Adrenal gland (tissue), 12 donors: ENCODE data around the gene DNAL1. TPM values are rescaled to one million over a fixed set of nuclear protein-coding genes. Genes with fewer than 3 reads are reported as not detected.
A peak's percentile ranks its signal among the peaks of the same experiment; 100 is the strongest.
"Not testable (repeated sequence)": the region's sequence is repeated elsewhere in the genome, so short reads cannot be mapped to it uniquely, and the experiment has no call there.

ENCODE experiments used
- DNase-seq, 7 donors: peaks; one replicate each; pipeline ENCODE4 v3.0.0-alpha.2; 2019 to 2020
- H3K27ac ChIP-seq, 5 donors: fragments of 200-600 bp; sonication (generic) in 4 of 5; 1 replicate in 3 of 5; 2 replicates in 2 of 5; pipeline versions ENCODE4 v1.5.1 to v1.8.0; 2016 to 2020; ENCODE audit warnings: mild to moderate bottlenecking in 1 of 5
- H3K27me3 ChIP-seq: fragments of 200-600 bp; 2 replicates; pipeline ENCODE4 v1.8.0; 2021
- H3K36me3 ChIP-seq, 2 donors: fragments of 200-600 bp; replicated peaks in 1 of 2; 1 replicate in 1 of 2; 2 replicates in 1 of 2; pipeline versions ENCODE4 v1.5.1 to v1.8.0; 2018 to 2022
- H3K4me1 ChIP-seq, 2 donors: fragments of 200-600 bp; replicated peaks in 1 of 2; 1 replicate in 1 of 2; 2 replicates in 1 of 2; pipeline versions ENCODE4 v1.5.1 to v1.8.0; 2018 to 2021
- H3K4me3 ChIP-seq, 4 donors: fragments of 200-600 bp; sonication (generic) in 3 of 4; one replicate each; pipeline ENCODE4 v1.5.1; 2016 to 2018
- H3K9me3 ChIP-seq, 3 donors: fragments of 200-600 bp; sonication (generic) in 1 of 3; replicated peaks in 1 of 3; 1 replicate in 2 of 3; 2 replicates in 1 of 3; pipeline versions ENCODE4 v1.5.1 to v1.8.0; 2016 to 2021
- POLR2A ChIP-seq, 2 donors: fragments of 450-650 bp; IDR thresholded peaks; one replicate each; pipeline ENCODE4 v1.6.1; 2017; ENCODE audit warnings: antibody characterized with exemption in 2 of 2, mild to moderate bottlenecking in 2 of 2, moderate library complexity in 1 of 2
- WGBS, 4 donors: extraction: QIAGEN DNeasy Blood & Tissue Kit in 2 of 4; methylation state at CpG; one replicate each; pipeline versions ENCODE4 v1.1.5 to v1.1.7; 2013 to 2017; 5-methylcytosine and 5-hydroxymethylcytosine counted together
- intact Hi-C, 2 donors: fragments of 100-400 bp; cut with DNase I; formaldehyde crosslinking; loops; one replicate each; pipeline versions ENCODE4 v1.14.1 to v1.15.0; 2022 to 2023
- polyA plus RNA-seq, 3 donors: library from polyadenylated mRNA; stranded (reverse); fragments of 200-250 nt in 2 of 3; fragments of 350-450 nt in 1 of 3; fragmentation: Illumina TruSeq in 1 of 3; extraction: RNeasy Lipid Tissue Mini Kit (QIAGEN cat#74804) in 1 of 3; gene quantifications; one replicate each; pipeline ENCODE4 v1.2.3, GENCODE V29; 2013 to 2014
- total RNA-seq, 9 donors: library from RNA; depleted of rRNA in 4 of 9; stranded (reverse); fragments of >200 nt in 4 of 9; fragments of 120-200 nt in 1 of 9; fragmentation: NEBNext Ultra II Directional in 1 of 9; extraction: Animal tissue kit (Norgen Biotek cat#: 25700) in 1 of 9; gene quantifications; one replicate each; pipeline versions ENCODE4 v1.1.0 to v1.2.4, GENCODE V29; 2013 to 2023
- TF ChIP-seq, protein P1 (sequence below), 6 experiments: fragments of 450-650 bp in 4 of 6; fragments of 200-600 bp in 2 of 6; sonication (generic) in 1 of 6; IDR thresholded peaks; 1 replicate in 5 of 6; 2 replicates in 1 of 6; pipeline versions ENCODE4 v1.5.1 to v1.8.0; 2016 to 2021; ENCODE audit warnings: antibody characterized with exemption in 6 of 6, mild to moderate bottlenecking in 2 of 6, moderate library complexity in 1 of 6
- donor health status: healthy with polysubstance abuse.
- donor health status: Bipolar disorder and iron deficiency.
- donor health status: DM: yes; HTN: yes; CAD: no.
- donor health status: DM: no; HTN: no; CAD: no.
- donor health status: DM: no; HTN: no; CAD: no.
- donor health status: DM: yes; HTN: yes; CAD: no.

Gene DNAL1
- total and polyA plus RNA-seq, 12 donors, result 3.6 to 24.2 (median 13.0) TPM

DNA sequence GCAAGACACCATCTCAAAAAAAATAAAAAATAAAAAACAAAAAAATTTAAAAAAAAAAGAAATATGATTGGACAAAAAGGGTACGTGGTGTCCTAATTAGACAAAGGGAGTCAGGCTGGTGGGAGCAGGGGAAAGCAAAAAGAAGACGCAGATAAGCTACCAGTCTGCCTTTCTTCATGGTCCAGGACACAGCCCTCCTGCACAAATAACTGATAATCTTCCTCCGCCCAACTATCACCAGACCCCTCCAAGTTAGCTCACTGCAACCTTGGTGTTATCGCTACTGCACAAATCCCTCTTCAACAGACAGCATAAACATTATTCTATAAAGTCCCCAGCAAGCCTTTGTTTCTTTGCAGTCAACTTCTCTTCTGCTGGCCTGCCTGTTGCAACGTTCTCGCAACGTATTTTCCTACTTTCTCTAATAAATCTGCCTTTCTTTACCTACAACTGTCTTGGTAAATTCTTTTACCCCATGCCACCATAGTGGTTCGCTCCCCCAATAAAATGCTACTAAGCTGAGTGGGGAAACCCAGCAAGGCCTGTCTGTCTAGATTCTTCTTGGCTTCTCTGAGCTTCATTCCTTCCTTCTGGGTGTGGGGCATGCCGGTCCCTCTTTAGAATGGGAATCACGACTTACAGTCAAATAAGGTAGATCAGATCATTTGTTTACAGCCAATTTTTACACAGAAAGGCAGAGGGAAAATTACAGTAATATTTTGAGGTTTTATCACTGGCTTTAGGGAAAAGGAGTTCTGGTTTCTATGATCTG, 14.6 kb upstream of the DNAL1 start:
- H3K4me3 ChIP-seq, result no peak overlapping the region
- H3K4me1 ChIP-seq, result peaks cover 0 to 6% of the 10 kb centered on the region in 2 donors
- no peak overlapping the region for H3K27ac ChIP-seq
- TF ChIP-seq, protein P1, sequence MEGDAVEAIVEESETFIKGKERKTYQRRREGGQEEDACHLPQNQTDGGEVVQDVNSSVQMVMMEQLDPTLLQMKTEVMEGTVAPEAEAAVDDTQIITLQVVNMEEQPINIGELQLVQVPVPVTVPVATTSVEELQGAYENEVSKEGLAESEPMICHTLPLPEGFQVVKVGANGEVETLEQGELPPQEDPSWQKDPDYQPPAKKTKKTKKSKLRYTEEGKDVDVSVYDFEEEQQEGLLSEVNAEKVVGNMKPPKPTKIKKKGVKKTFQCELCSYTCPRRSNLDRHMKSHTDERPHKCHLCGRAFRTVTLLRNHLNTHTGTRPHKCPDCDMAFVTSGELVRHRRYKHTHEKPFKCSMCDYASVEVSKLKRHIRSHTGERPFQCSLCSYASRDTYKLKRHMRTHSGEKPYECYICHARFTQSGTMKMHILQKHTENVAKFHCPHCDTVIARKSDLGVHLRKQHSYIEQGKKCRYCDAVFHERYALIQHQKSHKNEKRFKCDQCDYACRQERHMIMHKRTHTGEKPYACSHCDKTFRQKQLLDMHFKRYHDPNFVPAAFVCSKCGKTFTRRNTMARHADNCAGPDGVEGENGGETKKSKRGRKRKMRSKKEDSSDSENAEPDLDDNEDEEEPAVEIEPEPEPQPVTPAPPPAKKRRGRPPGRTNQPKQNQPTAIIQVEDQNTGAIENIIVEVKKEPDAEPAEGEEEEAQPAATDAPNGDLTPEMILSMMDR (IDR thresholded peaks at IDR 0.05), result no peak
- no peak for TF ChIP-seq POLR2A (IDR thresholded peaks at IDR 0.05)
- DNase-seq, result no peak
- no peaks in the 10 kb centered on the region for H3K27me3 ChIP-seq
- H3K36me3 ChIP-seq, result no peaks in the 10 kb centered on the region
- 90 to 92% (median 91%) methylated on average over 10 of the region's 10 CpGs for WGBS, 4 donors
- intact Hi-C loops, result loop anchor here in 1 of 2 donors (5.0 kb wide), 1 partner anchor 123 kb away; no protein-coding TSS in a partner anchor
- no peaks in the 10 kb centered on the region for H3K9me3 ChIP-seq

DNA sequence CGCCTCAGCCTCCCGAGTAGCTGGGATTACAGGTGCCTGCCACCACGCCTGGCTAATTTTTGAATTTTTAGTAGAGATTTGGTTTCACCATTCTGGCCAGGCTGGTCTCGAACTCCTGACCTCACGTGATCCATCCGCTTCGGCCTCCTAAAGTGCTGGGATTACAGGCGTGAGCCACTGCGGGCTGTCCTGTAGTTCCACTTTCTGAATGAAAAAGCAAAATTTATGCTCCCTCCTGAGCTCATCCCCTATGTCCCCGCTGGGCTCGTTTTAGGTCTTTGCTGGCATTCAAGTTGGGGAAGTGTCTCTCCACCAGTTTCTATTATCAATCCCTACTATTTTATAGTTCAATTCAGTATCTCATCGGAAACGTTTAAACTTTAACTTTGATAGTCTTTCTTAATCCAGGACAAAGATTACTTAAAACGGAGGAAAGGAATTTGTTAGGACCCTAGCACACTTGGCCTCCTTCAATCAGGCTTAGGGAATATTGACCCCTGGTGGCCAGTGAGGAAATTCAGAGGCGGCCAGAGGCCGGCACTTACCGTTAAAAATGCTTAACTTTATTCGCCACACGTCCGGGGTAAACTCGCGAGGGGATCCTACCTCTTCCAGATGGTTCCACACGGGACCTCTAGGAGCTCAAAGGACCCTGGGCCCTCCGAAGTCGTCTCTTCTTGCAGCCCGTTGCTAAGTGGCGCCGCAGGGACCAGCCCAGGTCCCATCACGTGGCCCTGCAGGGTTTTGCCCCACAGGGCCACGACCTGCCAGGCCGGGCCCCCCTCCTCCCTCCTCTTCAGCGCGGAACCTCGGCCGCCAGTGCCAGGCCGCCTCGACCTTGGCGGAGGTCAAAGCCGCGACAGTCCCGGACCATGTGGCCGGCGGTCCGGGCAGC, 11.4 kb upstream of the DNAL1 start:
- Histone ChIP-seq H3K27me3 (no peaks in the 10 kb centered on the region), H3K4me1 (peaks cover 0 to 6% of the 10 kb centered on the region in 2 donors), H3K27ac (peak overlapping the region in 4 of 5 donors; percentile 17 to 75 (median 60)), H3K9me3 (no peaks in the 10 kb centered on the region), H3K4me3 (peak overlapping the region in 3 of 4 donors; percentile 28 to 56 (median 36)), H3K36me3 (no peaks in the 10 kb centered on the region)
- intact Hi-C loops, result loop anchor here (2.0 to 5.0 kb wide), 2 partner anchors 125 to 126 kb away; no protein-coding TSS in a partner anchor
- 11 to 31% (median 13%) methylated on average over 16 to 44 of the region's 44 CpGs for WGBS, 4 donors
- TF ChIP-seq POLR2A (IDR thresholded peaks at IDR 0.05), result no peak
- TF ChIP-seq, protein P1 (IDR thresholded peaks at IDR 0.05), result peak; percentile 84 to 96 (median 90)
- peak; percentile 69 to 85 (median 72) for DNase-seq

DNA sequence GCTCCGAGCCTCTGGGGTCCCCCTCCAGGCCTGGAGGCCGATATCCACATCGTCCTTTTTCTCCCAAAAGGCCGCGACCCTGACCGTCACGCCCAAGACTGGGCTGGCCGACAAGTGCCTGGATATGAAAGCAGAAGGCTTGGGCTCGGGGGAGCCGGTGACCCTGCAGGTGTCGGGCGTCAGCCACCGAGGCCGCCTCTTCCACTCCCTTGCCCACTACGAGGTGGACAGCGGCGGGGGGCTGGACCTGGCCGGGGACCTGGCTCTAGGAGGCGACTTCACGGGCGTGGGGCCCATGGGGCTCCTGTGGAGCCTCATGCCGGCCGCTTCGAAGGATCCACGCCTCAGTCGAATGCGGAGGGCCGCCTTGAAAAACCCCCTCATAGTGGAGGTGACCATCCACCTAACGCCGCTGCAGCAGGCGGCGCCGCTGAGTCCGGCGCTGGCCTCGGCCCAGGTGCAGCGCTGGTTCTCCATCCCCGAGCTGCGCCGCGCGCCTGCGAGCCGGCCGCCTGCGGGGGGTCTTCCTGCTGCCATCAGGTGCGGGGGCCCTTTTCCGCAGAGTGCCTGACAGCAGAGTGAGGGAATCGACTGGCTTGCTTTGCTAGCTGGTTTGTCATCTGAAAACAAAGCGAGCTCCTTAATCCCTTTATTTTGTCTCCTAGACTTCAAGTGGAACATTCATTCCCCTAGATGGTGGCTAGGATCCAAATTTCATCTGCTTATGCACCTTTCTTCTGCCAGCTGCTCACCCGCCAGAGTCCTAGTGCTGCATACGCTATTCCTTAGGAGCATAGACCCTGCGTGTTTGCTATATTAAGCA, 10.6 kb upstream of the DNAL1 start:
- TF ChIP-seq, protein P1 (IDR thresholded peaks at IDR 0.05), result peak in 2 of 6 experiments; percentile 16 to 20
- no peak for TF ChIP-seq POLR2A (IDR thresholded peaks at IDR 0.05)
- H3K4me1 ChIP-seq, result peaks cover 0 to 6% of the 10 kb centered on the region in 2 donors
- intact Hi-C loops, result loop anchor here in 1 of 2 donors (5.0 kb wide), 1 partner anchor 127 kb away; no protein-coding TSS in a partner anchor
- no peaks in the 10 kb centered on the region for H3K36me3 ChIP-seq
- 15 to 41% (median 18%) methylated on average over 7 to 53 of the region's 53 CpGs for WGBS, 4 donors
- H3K4me3 ChIP-seq, result peak overlapping the region in 3 of 4 donors; percentile 4 to 56 (median 36)
- H3K27ac ChIP-seq, result peak overlapping the region in 4 of 5 donors; percentile 17 to 75 (median 60)
- peak in 4 of 7 donors; percentile 33 to 50 (median 40) for DNase-seq
- no peaks in the 10 kb centered on the region for H3K27me3 ChIP-seq
- H3K9me3 ChIP-seq, result no peaks in the 10 kb centered on the region

DNA sequence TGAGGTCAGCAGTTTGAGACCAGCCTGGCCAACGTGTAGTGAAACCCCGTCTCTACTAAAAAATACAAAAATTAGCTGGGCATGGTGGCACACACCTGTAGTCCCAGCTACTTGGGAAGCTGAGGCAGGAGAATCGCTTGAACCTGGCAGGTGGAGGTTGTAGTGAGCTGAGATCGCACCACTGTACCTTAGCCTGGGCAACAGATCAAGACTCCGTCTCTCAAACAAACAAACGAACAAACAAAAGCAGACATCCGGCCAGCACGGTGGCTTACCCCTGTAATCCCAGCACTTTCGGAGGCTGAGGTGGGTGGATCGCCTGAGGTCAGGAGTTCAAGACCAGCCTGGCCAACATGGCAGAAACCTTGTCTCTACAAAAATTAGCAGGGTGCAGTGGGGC, 8.4 kb upstream of the DNAL1 start:
- H3K4me3 ChIP-seq, H3K4me1 ChIP-seq, H3K36me3 ChIP-seq, H3K27me3 ChIP-seq, intact Hi-C loops, DNase-seq, H3K9me3 ChIP-seq, H3K27ac ChIP-seq: not testable (repeated sequence)
- 82 to 86% (median 82%) methylated on average over 10 of the region's 10 CpGs for WGBS, 4 donors
